GM18502 (cell line): Measurements from ENCODE around the gene HLF.
"Not testable (repeated sequence)": the region's sequence is repeated elsewhere in the genome, so short reads cannot be mapped to it uniquely, and the experiment has no call there.

Source experiments
- ATAC-seq: cut with Tn5 transposase; IDR thresholded peaks from one replicate; pipeline ENCODE4 v1.9.1; 2021; ENCODE audit warnings: mild to moderate bottlenecking; ENCODE audit not compliant: unreplicated experiment, poor library complexity

The HLF gene

GRCh38 chr17:55323518-55324295 lies 58.9 kb downstream of the HLF start:
- no peak for ATAC-seq

GRCh38 chr17:55324296-55324978 lies 59.7 kb downstream of the HLF start:
- no peak for ATAC-seq

- no peak for ATAC-seq
Measured at GRCh38 chr17:55325406-55325805, 60.6 kb downstream of the HLF start.

GRCh38 chr17:55326030-55326429 lies 61.3 kb downstream of the HLF start:
- ATAC-seq = no peak

GRCh38 chr17:55327225-55328088 lies 62.7 kb downstream of the HLF start:
- ATAC-seq = no peak

- not testable (repeated sequence) for ATAC-seq
Measured at GRCh38 chr17:55328514-55328913, 63.8 kb downstream of the HLF start.

- ATAC-seq = no peak
Measured at GRCh38 chr17:55330344-55330933, 65.7 kb downstream of the HLF start.

GRCh38 chr17:55332296-55333041 lies 67.7 kb downstream of the HLF start:
- ATAC-seq = no peak

- ATAC-seq = no peak
Measured at GRCh38 chr17:55334285-55334684, 69.5 kb downstream of the HLF start.

- ATAC-seq = no peak
Measured at GRCh38 chr17:55334881-55335540, 70.3 kb downstream of the HLF start.

- ATAC-seq = no peak
Measured at GRCh38 chr17:55335625-55336024, 70.9 kb downstream of the HLF start.

- no peak for ATAC-seq
Measured at GRCh38 chr17:55336426-55336825, 71.7 kb downstream of the HLF start.

- no peak for ATAC-seq
Measured at GRCh38 chr17:55340176-55340575, 75.4 kb downstream of the HLF start.

- ATAC-seq = no peak
Measured at GRCh38 chr17:55340686-55341085, 75.9 kb downstream of the HLF start.

GRCh38 chr17:55341432-55341831 lies 76.7 kb downstream of the HLF start:
- peak; percentile 81 for ATAC-seq

GRCh38 chr17:55342800-55343585 lies 78.2 kb downstream of the HLF start:
- no peak for ATAC-seq

- ATAC-seq = no peak
Measured at GRCh38 chr17:55343900-55344513, 79.2 kb downstream of the HLF start.

- ATAC-seq = no peak
Measured at GRCh38 chr17:55344514-55344997, 79.8 kb downstream of the HLF start.
